SU-DHL-6 (cell line): Measurements from ENCODE around the gene CLDN6.

ENCODE experiments used
- H2AFZ ChIP-seq: fragments of 200-600 bp; sonication (generic); 2 replicates; pipeline ENCODE4 v1.6.1; 2014; ENCODE audit warnings: low read depth, mild to moderate bottlenecking, moderate library complexity, mixed read lengths, antibody characterized with exemption, low read length; ENCODE audit not compliant: severe bottlenecking
- H3F3A ChIP-seq: fragments of 200-600 bp; shearing (Covaris generic); 2 replicates; pipeline ENCODE4 v1.6.0; 2016; ENCODE audit warnings: antibody characterized with exemption, mild to moderate bottlenecking; ENCODE audit not compliant: insufficient read depth
- H3K27ac ChIP-seq: fragments of 200-600 bp; sonication (generic); 2 replicates; pipeline ENCODE4 v1.5.1; 2016; ENCODE audit warnings: low read depth, mild to moderate bottlenecking, low read length, moderate library complexity, mixed read lengths
- H3K27me3 ChIP-seq: fragments of 200-600 bp; sonication (generic), shearing (Covaris generic); 2 replicates; pipeline ENCODE4 v1.6.0; 2014; ENCODE audit warnings: mild to moderate bottlenecking, low read length
- H3K36me3 ChIP-seq: fragments of 200-600 bp; sonication (generic); 2 replicates; pipeline ENCODE4 v1.6.1; 2014; ENCODE audit warnings: mild to moderate bottlenecking, low read length, mixed read lengths
- H3K4me2 ChIP-seq: fragments of 300-600, 200-600 bp; shearing (Covaris generic), sonication (generic); 2 replicates; pipeline ENCODE4 v1.6.0; 2014; ENCODE audit warnings: low read length, low read depth, mild to moderate bottlenecking; ENCODE audit not compliant: poor library complexity, severe bottlenecking
- H3K4me3 ChIP-seq: fragments of 200-600 bp; sonication (generic); 2 replicates; pipeline ENCODE4 v1.5.1; 2014; ENCODE audit warnings: antibody characterized with exemption, low read length, mild to moderate bottlenecking, mixed read lengths; ENCODE audit not compliant: insufficient read depth, poor library complexity, severe bottlenecking
- H3K79me2 ChIP-seq: fragments of 200-600 bp; sonication (generic); 2 replicates; pipeline ENCODE4 v1.6.1; 2014; ENCODE audit warnings: mild to moderate bottlenecking, low read length, moderate library complexity; ENCODE audit not compliant: insufficient read depth
- H3K9ac ChIP-seq: fragments of 200-600 bp; sonication (generic); 2 replicates; pipeline ENCODE4 v1.7.0; 2014; ENCODE audit warnings: mild to moderate bottlenecking, low read length
- H3K9me2 ChIP-seq: fragments of 200-600 bp; sonication (generic); replicated peaks from 2 replicates; pipeline ENCODE4 v1.6.1; 2014; ENCODE audit warnings: low read length; ENCODE audit not compliant: insufficient read depth
- H3K9me3 ChIP-seq: fragments of 200-600 bp; sonication (generic); 2 replicates; pipeline ENCODE4 v1.6.1; 2014; ENCODE audit warnings: low read length, mixed read lengths; ENCODE audit not compliant: insufficient read depth
- H4K20me1 ChIP-seq: fragments of 200-600 bp; sonication (generic); 2 replicates; pipeline ENCODE4 v1.6.1; 2014; ENCODE audit warnings: low read depth, mild to moderate bottlenecking, antibody characterized with exemption, low read length, moderate library complexity, mixed read lengths
- CTCF ChIP-seq: fragments of 200-600 bp; sonication (generic); IDR thresholded peaks from one replicate; pipeline ENCODE4 v1.5.1; 2017; ENCODE audit warnings: antibody characterized with exemption, mild to moderate bottlenecking, low read length, moderate library complexity; ENCODE audit not compliant: insufficient read depth, poor library complexity, severe bottlenecking
- EZH2phosphoT487 ChIP-seq: fragments of 200-600 bp; sonication (generic), shearing (Covaris generic); conservative IDR thresholded peaks from 2 replicates; pipeline ENCODE4 v1.6.1; 2018; ENCODE audit warnings: mild to moderate bottlenecking, antibody characterized with exemption, low read length, moderate library complexity, mixed read lengths

The CLDN6 gene

GRCh38 chr16:3004781-3005284 lies 13.2 kb downstream of the CLDN6 start:
- Histone ChIP-seq H3K79me2 (no peaks in the 10 kb centered on the region), H3K36me3 (no peaks in the 10 kb centered on the region), H2AFZ (no peak overlapping the region), H4K20me1 (no peaks in the 10 kb centered on the region), H3K4me2 (peak overlapping the region; percentile 52), H3K9me2 (no peaks in the 10 kb centered on the region), H3F3A (no peaks in the 10 kb centered on the region), H3K9ac (peak overlapping the region; percentile 26; the same call in 1 of the 2 replicates), H3K27me3 (no peaks in the 10 kb centered on the region), H3K9me3 (no peaks in the 10 kb centered on the region), H3K4me3 (peak overlapping the region; percentile 46), H3K27ac (no peak overlapping the region)
- TF ChIP-seq CTCF, result no peak
- no peak for TF ChIP-seq EZH2phosphoT487

GRCh38 chr16:3004319-3004718 lies 13.7 kb downstream of the CLDN6 start:
- no peak overlapping the region for H3K27ac ChIP-seq
- H3K4me3 ChIP-seq, result peak overlapping the region; percentile 29
- no peaks in the 10 kb centered on the region for H3K36me3 ChIP-seq
- no peaks in the 10 kb centered on the region for H3K9me3 ChIP-seq
- TF ChIP-seq EZH2phosphoT487 (no peak), CTCF (no peak)
- H3F3A ChIP-seq, result no peaks in the 10 kb centered on the region
- no peaks in the 10 kb centered on the region for H3K9me2 ChIP-seq
- H3K9ac ChIP-seq, result no peak overlapping the region
- no peaks in the 10 kb centered on the region for H3K79me2 ChIP-seq
- no peak overlapping the region for H3K4me2 ChIP-seq
- H3K27me3 ChIP-seq, result no peaks in the 10 kb centered on the region
- H2AFZ ChIP-seq, result no peak overlapping the region
- H4K20me1 ChIP-seq, result no peaks in the 10 kb centered on the region

GRCh38 chr16:3003582-3004270 lies 14.3 kb downstream of the CLDN6 start:
- H3K9me3 ChIP-seq, result no peaks in the 10 kb centered on the region
- no peak overlapping the region for H2AFZ ChIP-seq
- H3F3A ChIP-seq, result no peaks in the 10 kb centered on the region
- H3K9ac ChIP-seq, result no peak overlapping the region
- H3K27me3 ChIP-seq, result no peaks in the 10 kb centered on the region
- peak overlapping the region; percentile 29 for H3K4me3 ChIP-seq
- no peaks in the 10 kb centered on the region for H4K20me1 ChIP-seq
- no peaks in the 10 kb centered on the region for H3K36me3 ChIP-seq
- H3K4me2 ChIP-seq, result peak overlapping the region; percentile 39
- no peaks in the 10 kb centered on the region for H3K79me2 ChIP-seq
- H3K9me2 ChIP-seq, result no peaks in the 10 kb centered on the region
- no peak overlapping the region for H3K27ac ChIP-seq
- TF ChIP-seq EZH2phosphoT487 (no peak), CTCF (peak; percentile 67)
